HG03025 (cell line): ENCODE results near the gene SSBP2.
"Not testable (repeated sequence)": the region's sequence is repeated elsewhere in the genome, so short reads cannot be mapped to it uniquely, and the experiment has no call there.

ENCODE experiments used
- ATAC-seq: cut with Tn5 transposase; IDR thresholded peaks from one replicate; pipeline ENCODE4 v1.9.1; 2021; ENCODE audit warnings: mild to moderate bottlenecking, moderate library complexity; ENCODE audit not compliant: unreplicated experiment, low FRiP score

The SSBP2 gene

DNA sequence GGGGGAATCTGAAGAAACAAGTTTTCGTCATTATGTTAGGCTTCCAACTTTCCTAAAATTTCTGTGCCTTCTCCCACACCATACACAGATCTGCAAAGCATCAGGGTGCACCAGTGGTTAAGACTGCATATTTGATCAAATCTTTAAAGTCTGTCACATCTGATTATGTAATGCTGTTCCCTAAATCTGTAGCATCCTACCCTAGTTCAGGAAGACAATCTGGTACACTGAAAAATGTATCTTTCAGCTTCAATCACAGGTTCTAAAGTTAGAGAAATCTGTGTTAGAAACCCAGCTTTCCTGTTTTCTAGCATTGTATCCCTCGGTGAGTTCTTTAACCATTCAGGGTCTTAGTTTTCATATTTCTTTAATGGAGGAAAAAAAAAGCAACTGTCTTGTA, 3.9 kb downstream of the SSBP2 start:
- ATAC-seq = no peak

DNA sequence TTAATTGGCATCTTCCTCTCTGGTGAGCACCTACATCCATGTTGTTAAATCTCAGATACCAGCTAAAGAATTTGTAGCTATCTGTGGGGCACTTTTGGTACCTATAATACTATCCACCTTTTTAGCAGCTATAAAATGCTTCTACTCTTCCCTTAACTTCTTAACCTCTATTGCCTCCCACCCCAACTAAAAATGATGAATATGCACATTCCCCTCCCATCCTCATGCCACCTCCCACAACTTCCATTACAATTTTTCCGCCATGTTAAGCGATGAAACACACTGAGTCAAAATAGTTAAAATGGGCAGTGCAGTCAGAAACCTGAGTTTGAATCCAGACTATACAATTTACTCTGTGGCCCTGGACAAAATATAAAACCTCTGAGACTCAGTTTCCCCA, 10.1 kb downstream of the SSBP2 start:
- no peak for ATAC-seq

DNA sequence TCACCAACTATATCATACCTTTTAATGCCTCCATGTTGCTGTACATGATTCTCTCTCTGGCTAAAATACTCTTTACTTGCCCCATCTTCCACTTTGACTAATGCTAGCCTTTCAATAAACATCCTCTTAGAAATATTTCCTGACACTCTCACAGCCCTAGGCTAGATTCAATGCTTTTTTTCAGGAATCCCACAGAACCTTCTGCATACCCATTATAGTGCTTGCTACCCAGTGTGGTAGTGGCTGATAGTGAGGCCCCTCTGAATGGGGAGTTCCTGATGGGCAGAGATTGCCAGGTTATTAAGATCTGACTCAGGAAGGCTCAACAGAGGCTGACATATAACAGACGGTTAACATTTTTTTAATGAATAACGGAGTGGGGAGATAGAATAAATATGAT, 11.6 kb downstream of the SSBP2 start:
- no peak for ATAC-seq

DNA sequence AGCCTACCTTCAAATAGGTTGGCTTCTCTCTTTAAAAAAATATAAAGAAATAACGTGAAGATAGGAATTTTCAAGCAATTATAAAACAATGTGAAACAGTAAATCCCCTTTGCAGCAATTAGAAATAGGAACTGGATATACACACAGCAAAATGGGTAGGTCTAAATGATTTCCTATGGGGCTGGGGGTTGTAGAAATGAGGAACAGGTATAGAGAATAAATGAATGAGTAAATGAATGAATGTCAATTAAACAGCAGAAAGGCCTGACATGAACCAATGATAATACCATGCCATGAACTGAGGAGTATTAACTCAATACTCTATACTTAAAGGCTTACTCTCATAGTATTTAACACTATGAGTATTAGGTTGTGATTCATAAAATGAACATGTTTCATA, 21.6 kb downstream of the SSBP2 start:
- no peak for ATAC-seq

DNA sequence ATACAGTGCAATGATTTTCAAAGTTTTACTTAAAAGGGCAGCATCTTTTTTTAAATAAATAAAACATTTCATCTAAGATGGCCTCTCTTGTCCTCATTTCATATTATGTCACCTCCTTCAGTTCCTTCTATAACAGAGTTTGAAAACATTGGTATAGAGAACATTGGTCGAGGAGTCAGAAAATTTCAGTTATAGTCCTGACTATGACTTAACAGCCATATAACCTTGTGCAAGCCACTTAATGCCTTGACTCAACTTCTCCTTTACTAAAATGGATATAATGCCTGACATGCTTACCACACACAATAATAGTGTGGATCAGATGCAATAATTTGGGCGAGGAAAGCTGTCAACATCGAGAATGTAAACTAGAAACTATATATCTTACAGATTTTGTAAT, 22.6 kb downstream of the SSBP2 start:
- no peak for ATAC-seq

DNA sequence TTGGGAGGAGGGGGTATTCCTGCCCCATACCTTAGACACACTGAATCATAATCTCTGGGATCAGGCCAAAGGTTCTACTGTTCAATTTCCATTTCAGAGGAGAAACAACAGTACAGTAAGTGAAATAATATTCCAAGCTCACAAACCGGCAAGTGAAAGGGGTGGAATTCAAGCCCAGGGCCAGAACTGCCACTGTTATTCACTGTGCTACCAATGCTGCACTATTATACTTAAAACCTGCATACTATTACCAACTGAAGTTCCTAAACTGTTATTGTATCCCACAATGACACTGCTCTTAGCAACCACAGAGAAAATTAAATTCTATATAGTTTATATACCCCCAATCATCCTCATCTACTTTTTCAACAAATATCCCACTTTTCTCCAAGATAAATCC, 24.6 kb downstream of the SSBP2 start:
- no peak for ATAC-seq

DNA sequence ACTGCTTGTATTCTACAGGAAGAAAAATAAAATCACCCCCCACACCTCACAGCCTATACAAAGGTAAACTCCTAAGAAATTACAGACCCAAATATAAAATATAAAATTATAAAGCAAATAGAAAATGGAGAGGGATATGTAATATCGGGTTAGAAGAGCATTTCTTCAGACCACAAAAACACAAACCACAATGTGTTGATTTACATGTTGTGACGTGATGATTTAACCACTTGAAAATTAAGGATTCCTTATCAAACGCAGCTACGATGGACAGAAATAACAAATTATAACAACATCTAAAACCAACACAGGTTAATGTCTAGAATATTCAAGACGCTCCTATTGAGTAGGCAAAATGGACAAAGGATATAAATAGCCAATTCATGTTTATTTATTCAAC, 26.3 kb downstream of the SSBP2 start:
- no peak for ATAC-seq

DNA sequence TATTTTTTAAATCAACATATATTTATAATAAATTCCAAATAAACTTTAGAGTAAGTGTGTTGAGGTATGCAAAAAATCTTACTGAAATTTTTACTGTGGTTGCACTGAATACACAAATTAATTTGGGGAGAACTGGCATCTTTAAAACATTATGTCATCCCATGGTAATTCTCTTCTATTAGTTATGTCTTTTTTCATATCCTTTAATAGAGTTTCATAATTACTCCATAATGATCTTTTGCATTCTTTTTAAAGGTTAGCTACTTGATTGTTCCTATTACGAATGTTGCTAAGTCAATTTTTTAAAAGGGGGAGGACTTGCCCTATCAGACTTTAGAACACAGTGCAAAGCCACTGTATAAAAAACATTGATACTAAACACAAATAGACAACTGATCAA, 26.8 kb downstream of the SSBP2 start:
- no peak for ATAC-seq

DNA sequence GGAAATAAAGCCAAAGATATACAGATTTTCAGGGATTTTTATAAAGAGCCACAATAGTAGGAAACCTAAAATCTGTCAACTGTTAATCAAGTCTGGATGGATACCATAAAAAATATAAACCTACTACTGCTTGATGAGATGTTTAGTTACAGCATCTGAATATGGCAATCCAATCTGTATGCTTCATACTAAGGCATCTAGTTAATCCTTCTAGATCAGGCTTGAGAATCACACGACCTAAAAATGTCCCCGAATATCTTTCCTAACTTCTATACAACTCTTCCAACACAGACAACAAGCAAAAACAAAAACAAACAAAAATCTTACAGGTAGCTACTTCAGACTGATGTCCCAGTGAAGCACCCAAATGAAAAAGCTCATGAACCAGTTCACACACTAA, 29.8 kb downstream of the SSBP2 start:
- no peak for ATAC-seq

DNA sequence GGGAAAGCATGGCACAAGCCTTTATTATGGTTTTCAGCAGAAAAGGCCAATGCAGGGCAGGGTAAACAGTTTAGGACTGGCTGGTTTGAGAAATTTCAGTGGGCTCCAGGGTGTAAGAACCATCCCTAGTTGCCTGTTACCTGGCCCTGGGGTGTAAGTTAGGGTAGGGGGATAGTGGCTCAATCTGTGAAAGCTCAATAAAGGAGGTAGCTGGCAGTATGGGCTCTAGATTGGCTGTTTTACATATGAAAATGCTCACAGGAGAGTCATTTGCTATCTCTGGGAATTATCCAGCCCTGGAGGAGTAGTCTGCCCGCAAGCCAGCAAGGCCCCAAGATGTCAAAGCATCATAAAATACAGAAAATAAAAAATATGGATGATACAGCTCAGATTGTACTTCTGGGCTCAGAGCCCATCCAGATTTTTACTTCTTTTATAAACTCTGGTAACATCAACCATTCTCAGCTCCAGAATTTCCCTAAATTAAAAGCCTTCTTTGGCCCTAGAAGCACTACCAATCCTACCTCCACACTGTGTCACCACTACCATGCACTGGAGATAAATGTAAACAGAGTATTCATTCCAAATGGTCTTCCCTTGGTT, 31.1 kb downstream of the SSBP2 start:
- ATAC-seq = no peak

DNA sequence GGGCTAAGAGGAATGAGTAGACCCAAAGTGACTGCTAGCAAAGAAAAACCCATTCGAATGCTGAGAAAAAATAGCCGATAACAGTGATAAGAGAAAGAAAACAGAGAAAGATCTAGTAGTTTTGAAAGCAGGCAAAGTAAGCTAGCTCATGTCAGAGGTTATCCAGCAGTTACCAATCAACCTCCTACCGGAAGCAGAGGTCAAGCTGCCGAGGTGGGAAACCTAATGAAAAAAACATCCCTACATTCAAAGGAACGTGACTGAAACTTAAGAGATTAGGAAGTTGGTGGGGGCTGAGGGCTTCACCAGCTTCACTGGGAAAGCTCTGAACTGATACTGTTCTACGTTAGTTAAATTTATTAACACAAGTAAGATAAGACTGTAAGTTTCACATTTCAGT, 32.6 kb downstream of the SSBP2 start:
- ATAC-seq = no peak

DNA sequence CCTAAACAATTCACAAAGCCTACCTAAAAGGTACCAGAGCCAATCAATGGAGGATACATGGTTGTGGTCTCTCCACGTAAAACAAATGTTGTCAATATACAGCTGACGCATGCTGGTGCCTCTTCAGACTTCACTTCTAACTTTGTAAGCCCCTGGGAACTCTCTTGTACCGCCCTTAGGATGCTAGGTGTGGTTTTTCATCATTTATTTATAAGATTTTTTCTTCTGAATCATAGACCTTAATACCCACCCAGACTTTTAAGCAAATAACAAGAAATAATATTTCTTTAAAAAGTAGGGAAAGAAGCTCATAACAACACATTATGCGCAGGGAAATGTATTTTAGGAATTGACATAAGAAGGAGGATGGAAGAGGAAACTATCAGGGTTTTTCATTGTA, 33.0 kb downstream of the SSBP2 start:
- no peak for ATAC-seq

DNA sequence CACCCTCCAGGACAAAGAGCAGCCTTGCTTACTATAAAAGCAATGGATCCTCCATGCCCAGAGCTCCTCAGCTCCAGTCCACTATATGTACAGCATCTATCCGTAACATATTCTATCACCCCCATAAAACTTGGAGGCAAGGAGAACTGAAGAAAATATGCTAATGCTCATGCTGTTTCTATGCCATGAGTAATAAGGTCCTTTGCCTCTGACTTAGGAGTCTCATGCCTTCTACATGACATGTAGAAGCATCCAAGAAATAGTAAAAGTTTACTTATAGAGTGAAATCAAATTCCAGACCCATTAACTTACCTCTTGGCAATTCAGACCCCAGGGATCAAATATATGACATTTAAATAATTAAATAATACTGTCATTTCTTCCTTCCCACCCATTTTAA, 33.7 kb downstream of the SSBP2 start:
- no peak for ATAC-seq

DNA sequence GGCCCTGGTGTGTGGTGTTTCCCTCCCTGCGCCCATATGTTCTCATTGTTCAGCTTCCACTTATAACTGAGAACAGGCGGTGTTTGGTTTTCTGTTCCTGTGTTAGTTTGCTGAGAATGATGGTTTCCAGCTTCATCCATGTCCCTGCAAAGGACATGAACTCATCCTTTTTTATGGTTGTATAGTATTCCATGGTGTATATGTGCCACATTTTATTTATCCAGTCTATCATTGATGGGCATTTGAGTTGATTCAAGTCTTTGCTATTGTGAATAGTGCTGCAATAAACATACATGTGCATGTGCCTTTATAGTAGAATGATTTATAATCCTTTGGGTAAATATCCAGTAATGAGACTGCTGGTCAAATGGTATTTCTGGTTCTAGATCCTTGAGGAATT, 36.8 kb downstream of the SSBP2 start:
- ATAC-seq = not testable (repeated sequence)

DNA sequence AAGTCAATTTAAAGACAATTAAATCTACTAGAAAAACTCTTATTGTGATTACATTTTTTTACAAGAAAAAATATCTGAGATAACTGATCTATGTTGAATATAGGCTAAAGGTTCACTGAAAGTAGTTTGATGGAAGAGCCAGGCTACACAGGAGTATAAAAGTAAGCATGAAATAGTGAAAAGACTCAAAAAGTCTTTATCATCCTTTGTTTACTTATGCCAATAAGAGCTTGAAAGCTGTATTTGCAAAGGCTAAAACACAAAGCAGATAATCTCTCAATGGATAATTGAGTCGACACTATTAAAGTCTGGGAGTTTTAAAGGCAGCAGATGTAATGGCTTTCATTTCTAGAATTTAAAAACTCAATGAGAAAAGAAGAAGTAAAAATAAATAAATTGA, 42.0 kb downstream of the SSBP2 start:
- no peak for ATAC-seq

DNA sequence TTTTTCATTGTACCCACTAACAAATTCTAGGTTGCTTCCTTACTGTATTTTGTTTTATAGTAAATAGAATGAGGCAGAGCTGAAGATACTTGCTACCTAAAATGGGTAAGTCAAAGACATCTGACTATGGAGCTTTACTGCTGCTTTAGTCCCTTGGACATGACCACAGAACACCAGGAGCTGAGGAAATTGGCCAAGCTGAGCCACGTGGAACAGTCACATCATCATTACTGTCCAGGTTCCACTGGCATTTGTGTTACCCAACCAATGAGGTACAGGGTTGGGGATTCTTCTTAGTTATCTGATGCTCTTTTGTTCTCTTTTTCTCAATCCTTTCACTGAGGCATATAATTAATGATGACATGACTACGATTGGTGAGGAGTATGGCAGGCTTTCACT, 47.1 kb downstream of the SSBP2 start:
- ATAC-seq = no peak

DNA sequence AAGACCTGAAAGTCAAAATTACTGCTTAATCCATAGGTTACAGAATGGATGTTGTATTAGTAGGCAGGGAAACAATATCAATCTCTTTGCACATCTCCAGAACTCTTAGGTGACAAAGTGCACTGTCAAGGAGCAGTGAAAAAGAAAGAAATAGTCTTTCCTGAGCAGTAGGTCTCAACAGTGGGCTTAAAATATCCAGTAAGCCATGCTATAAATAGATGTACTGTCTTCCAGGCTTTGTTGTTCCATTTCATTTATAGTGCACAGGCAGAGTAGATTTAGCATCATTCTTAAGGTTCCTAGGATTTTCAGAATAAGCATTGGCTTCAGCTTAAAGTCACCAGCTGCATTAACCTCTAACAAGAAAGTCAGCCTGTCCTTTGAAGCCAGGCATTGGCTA, 50.7 kb downstream of the SSBP2 start:
- ATAC-seq = no peak

DNA sequence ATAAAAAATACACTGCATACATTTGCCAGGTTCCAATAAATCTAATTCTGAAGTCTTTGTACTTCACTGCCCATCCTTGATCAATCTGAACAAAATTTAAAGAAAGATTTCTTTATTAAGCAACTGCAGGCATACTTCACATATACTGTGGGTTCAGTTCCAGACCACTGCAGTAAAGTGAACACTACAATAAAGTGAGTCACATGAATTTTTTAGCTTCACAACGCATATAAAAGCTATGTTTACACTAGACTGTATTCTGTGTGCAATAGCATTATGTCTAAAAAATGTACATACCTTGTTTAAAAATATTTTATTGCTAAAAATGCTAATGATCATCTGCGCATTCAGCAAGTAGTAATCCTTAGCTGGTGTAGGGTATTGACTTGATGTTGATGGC, 52.1 kb downstream of the SSBP2 start:
- ATAC-seq = no peak

DNA sequence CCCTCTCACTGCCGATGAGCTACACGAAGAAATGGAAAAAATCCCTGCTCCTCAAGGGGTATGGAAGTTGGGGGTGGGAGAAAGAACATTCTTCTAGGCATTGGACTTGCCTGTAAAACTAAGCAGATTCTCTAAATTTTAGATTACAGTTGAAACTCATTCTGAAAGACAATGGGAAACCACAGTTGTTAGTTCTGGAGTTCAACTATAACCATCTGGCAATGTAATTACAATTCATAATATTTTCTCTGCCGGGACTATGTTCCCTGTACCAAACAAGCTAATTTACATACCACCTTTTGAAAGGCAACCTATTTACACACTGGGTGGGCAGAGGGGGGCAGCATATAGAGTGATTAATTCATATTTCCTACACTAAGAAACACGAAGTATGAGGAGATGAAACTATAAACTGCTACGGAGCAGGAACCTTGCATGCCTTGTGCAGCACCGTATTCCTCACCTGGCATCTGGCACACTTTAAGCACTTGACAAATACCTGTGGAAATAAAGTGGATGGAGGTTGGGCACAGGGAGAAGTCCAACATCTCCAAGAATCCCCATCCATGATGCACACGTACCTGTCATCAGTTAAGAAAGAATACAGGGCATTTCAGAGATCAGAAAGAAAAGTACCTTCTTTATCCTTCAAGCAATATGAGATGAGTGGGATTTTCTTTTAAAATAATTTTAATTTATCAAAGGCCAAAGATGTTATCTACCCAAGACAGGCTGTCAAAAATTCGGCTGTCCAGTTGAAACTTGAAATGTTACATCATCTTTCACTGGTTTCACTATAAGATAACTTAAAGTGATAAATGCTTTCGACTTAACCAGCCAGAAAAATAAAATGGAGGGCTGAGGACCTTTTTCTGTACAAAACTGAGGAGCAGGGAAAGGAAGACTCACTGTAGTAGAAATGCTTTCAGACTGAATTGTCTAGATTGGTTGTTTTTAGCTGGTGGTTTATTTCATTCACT, 54.2 kb downstream of the SSBP2 start:
- no peak for ATAC-seq

DNA sequence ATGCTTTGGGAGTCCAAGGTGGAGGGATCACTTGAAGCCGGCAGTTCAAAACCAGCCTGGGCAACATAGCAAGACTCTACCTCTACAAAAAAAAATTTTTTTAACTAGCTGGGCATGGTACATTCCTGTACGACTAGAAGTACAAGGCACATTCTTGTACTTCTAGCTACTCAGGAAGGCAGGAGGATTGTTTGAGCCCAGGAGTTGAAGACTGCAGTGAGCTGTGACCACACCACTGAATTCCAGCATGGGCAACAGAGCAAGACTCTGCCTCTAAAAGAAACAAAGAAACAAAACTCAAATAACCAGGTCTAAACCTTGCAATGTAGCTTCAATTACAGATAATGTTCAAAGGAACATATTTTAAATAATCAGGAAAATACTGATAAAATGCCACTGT, 56.2 kb downstream of the SSBP2 start:
- no peak for ATAC-seq

DNA sequence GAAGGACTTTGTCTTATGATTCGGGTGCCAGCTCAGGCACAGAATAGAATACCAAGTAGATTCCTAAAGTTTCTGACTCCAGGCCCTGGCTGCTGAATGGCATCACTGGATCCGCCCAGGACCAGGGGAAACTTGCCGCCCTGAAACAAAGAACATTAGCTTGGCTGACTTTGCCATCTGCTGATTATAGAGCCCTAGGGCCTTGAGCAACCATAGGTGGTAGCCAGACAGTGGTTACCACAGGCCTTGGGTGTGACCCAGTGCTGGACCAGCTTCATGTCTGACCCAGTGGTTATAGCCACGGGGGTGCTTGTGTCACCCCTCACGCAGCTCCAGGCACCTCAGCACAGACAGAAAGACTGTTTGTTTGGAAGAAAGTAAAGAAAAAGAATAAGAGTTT, 62.7 kb downstream of the SSBP2 start:
- ATAC-seq = no peak

DNA sequence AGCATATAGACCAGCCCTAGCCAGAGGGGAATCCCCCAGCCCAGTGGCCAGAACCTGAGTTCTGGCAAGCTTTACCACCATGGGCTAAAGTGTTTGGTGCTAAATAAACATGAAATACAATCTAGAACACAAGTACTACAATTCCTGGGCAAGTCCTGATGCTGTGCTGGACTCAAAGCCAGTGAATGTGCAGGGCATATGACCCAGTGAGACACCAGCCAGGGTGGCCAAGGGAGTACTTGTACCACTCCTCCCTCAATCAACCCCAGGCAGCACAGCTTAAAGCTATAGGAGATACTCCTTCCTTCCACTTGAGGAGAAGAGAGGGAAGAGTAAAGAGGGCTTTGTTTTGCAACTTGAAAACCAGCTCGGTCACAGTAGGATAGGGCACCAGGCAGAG, 63.6 kb downstream of the SSBP2 start:
- ATAC-seq = no peak
